Measurements from ENCODE around the gene UBE2R2.
A peak's percentile ranks its signal among the peaks of the same experiment; 100 is the strongest.
"Not testable (repeated sequence)": the region's sequence is repeated elsewhere in the genome, so short reads cannot be mapped to it uniquely, and the experiment has no call there.

Gene UBE2R2

GRCh38 chr9:33927694-33928093, 110.7 kb downstream of the UBE2R2 start:
- no peak for DNase-seq (ENCODE audit: low spot score)

GRCh38 chr9:33931326-33931725, 114.4 kb downstream of the UBE2R2 start:
- DNase-seq (ENCODE audit: low spot score): no peak

GRCh38 chr9:33932078-33932807, 115.3 kb downstream of the UBE2R2 start:
- DNase-seq (ENCODE audit: low spot score): no peak

GRCh38 chr9:33934188-33934878, 117.4 kb downstream of the UBE2R2 start:
- DNase-seq (ENCODE audit: low spot score): no peak

- peak; percentile 43 for DNase-seq (ENCODE audit: low spot score)
Measured at GRCh38 chr9:33939924-33940874, 123.2 kb downstream of the UBE2R2 start.

GRCh38 chr9:33942471-33943083, 125.6 kb downstream of the UBE2R2 start:
- no peak for DNase-seq (ENCODE audit: low spot score)

GRCh38 chr9:33943389-33943788, 126.4 kb downstream of the UBE2R2 start:
- no peak for DNase-seq (ENCODE audit: low spot score)

- no peak for DNase-seq (ENCODE audit: low spot score)
Measured at GRCh38 chr9:33946779-33947535, 130.0 kb downstream of the UBE2R2 start.

- no peak for DNase-seq (ENCODE audit: low spot score)
Measured at GRCh38 chr9:33950371-33950770, 133.4 kb downstream of the UBE2R2 start.

GRCh38 chr9:33952066-33952465, 135.1 kb downstream of the UBE2R2 start:
- no peak for DNase-seq (ENCODE audit: low spot score)

- no peak for DNase-seq (ENCODE audit: low spot score)
Measured at GRCh38 chr9:33956544-33956943, 139.6 kb downstream of the UBE2R2 start.

GRCh38 chr9:33959725-33960124, 142.8 kb downstream of the UBE2R2 start:
- DNase-seq (ENCODE audit: low spot score): no peak

GRCh38 chr9:33962468-33962867, 145.5 kb downstream of the UBE2R2 start:
- not testable (repeated sequence) for DNase-seq (ENCODE audit: low spot score)

GRCh38 chr9:33964086-33964768, 147.3 kb downstream of the UBE2R2 start:
- no peak for DNase-seq (ENCODE audit: low spot score)

Measured in HuH-7.5 (cell line).